SK-N-SH (cell line): ENCODE results near the gene CPPED1. TPM values are rescaled to one million over a fixed set of nuclear protein-coding genes. Genes with fewer than 3 reads are reported as not detected.

ENCODE experiments used
- CTCF ChIA-PET: fragments of 300-600, 350-600 bp; formaldehyde crosslinking; extraction: SDS; loops from one replicate; lab custom pipeline; 2021; lab: Yijun Ruan, JAX
- POLR2A ChIA-PET: fragments of 350-600 bp; sonication (Branson Sonifier 250); formaldehyde crosslinking; extraction: SDS; loops from one replicate; lab custom pipeline; 2020; ENCODE audit warnings: antibody characterized with exemption, inconsistent platforms; lab: Yijun Ruan, JAX
- DNase-seq: peaks from one replicate; pipeline ENCODE4 v3.0.0; 2012
- H2AFZ ChIP-seq: fragments of 200-600 bp; sonication (generic); 2 replicates; pipeline ENCODE4 v1.8.1; 2016; ENCODE audit warnings: antibody characterized with exemption, mild to moderate bottlenecking, low read depth
- H3F3A ChIP-seq: fragments of 200-600 bp; sonication (generic); replicated peaks from 2 replicates; pipeline ENCODE3; 2016; ENCODE audit warnings: antibody characterized with exemption, mild to moderate bottlenecking; ENCODE audit not compliant: insufficient read depth
- H3K27ac ChIP-seq, 2 experiments: fragments of 200-500 bp in 1 of 2; fragments of 200-600 bp in 1 of 2; sonication (Bioruptor generic) in 1 of 2; sonication (generic), shearing (Covaris generic) in 1 of 2; 2 replicates each; pipeline versions ENCODE4 v1.5.1 to v1.6.1; 2014 to 2016; ENCODE audit warnings: low read depth in 2 of 2, inconsistent platforms in 1 of 2, low read length in 1 of 2, mild to moderate bottlenecking in 1 of 2, mixed read lengths in 1 of 2
- H3K27me3 ChIP-seq: fragments of 200-600 bp; sonication (generic), shearing (Covaris generic); 2 replicates; pipeline ENCODE4 v1.6.1; 2016; ENCODE audit warnings: mixed run types; ENCODE audit not compliant: insufficient read depth
- H3K36me3 ChIP-seq, 2 experiments: fragments of 200-500 bp in 1 of 2; fragments of 200-600 bp in 1 of 2; sonication (Bioruptor generic) in 1 of 2; sonication (generic) in 1 of 2; replicated peaks in 1 of 2; 2 replicates each; pipeline versions ENCODE3 to v1.5.1; 2014 to 2016; ENCODE audit warnings: low read length in 1 of 2, mild to moderate bottlenecking in 1 of 2; ENCODE audit not compliant: insufficient read depth in 2 of 2, control insufficient read depth in 1 of 2
- H3K4me1 ChIP-seq, 2 experiments: fragments of 200-500 bp in 1 of 2; fragments of 200-600 bp in 1 of 2; sonication (Bioruptor generic) in 1 of 2; sonication (generic), shearing (Covaris generic) in 1 of 2; 2 replicates each; pipeline versions ENCODE4 v1.5.1 to v1.6.1; 2014 to 2016; ENCODE audit warnings: low read depth in 1 of 2, low read length in 1 of 2, mixed run types in 1 of 2; ENCODE audit not compliant: insufficient read depth in 2 of 2, control insufficient read depth in 1 of 2
- H3K4me2 ChIP-seq: fragments of 200-600 bp; sonication (generic), shearing (Covaris generic); 2 replicates; pipeline ENCODE4 v1.6.1; 2017; ENCODE audit warnings: mixed run types
- H3K4me3 ChIP-seq, 2 experiments: fragments of 200-500 bp in 1 of 2; fragments of 200-600 bp in 1 of 2; sonication (Bioruptor generic) in 1 of 2; sonication (generic), shearing (Covaris generic) in 1 of 2; 2 replicates each; pipeline versions ENCODE4 v1.5.1 to v1.8.1; 2014 to 2016; ENCODE audit warnings: low read depth in 2 of 2, inconsistent platforms in 1 of 2, low read length in 1 of 2, mild to moderate bottlenecking in 1 of 2, mixed read lengths in 1 of 2, moderate library complexity in 1 of 2
- H3K79me2 ChIP-seq: fragments of 200-600 bp; sonication (generic); 2 replicates; pipeline ENCODE4 v1.8.1; 2017; ENCODE audit warnings: mild to moderate bottlenecking; ENCODE audit not compliant: insufficient read depth
- H3K9ac ChIP-seq: fragments of 200-600 bp; sonication (generic); 2 replicates; pipeline ENCODE4 v1.6.1; 2017; ENCODE audit warnings: mixed run types
- H3K9me2 ChIP-seq: fragments of 200-600 bp; sonication (generic); 2 replicates; pipeline ENCODE4 v1.6.1; 2017; ENCODE audit warnings: mixed run types
- H3K9me3 ChIP-seq: fragments of 200-600 bp; sonication (generic); 2 replicates; pipeline ENCODE4 v1.6.1; 2017; ENCODE audit warnings: mixed run types, mild to moderate bottlenecking, moderate library complexity
- H4K20me1 ChIP-seq: fragments of 200-600 bp; sonication (generic); 2 replicates; pipeline ENCODE4 v1.6.1; 2017; ENCODE audit warnings: mild to moderate bottlenecking, mixed run types; ENCODE audit not compliant: insufficient read depth
- CHD2 ChIP-seq: fragments of 150-350 bp; IDR thresholded peaks from 2 replicates; pipeline ENCODE4 v1.6.1; 2018; ENCODE audit warnings: low read length; ENCODE audit not compliant: partially characterized antibody
- IRF3 ChIP-seq: fragments of 150-350 bp; IDR thresholded peaks from 2 replicates; pipeline ENCODE4 v1.6.1; 2016; ENCODE audit warnings: mild to moderate bottlenecking, low read depth, low read length
- MEF2A ChIP-seq: IDR thresholded peaks from 2 replicates; pipeline ENCODE4 v1.4.0; 2012; ENCODE audit warnings: low read depth, borderline replicate concordance
- NRF1 ChIP-seq: IDR thresholded peaks from 2 replicates; pipeline ENCODE4 v1.6.1; 2012; ENCODE audit warnings: low read depth, mild to moderate bottlenecking, low read length
- PBX3 ChIP-seq: IDR thresholded peaks from 2 replicates; pipeline ENCODE4; 2012
- POLR2AphosphoS5 ChIP-seq: IDR thresholded peaks from 2 replicates; pipeline ENCODE4 v1.6.1; 2012; ENCODE audit warnings: low read depth, low read length
- RFX5 ChIP-seq: IDR thresholded peaks from 2 replicates; pipeline ENCODE4 v1.6.1; 2012; ENCODE audit warnings: mild to moderate bottlenecking, improper control_type of control experiment, low read length
- RXRA ChIP-seq: IDR thresholded peaks from 2 replicates; pipeline ENCODE4 v1.4.0; 2012; ENCODE audit warnings: low read depth, mild to moderate bottlenecking, borderline replicate concordance
- SIN3A ChIP-seq: IDR thresholded peaks from 2 replicates; pipeline ENCODE4 v1.6.1; 2012; ENCODE audit warnings: low read depth, mild to moderate bottlenecking, low read length, moderate library complexity, borderline replicate concordance
- SMC3 ChIP-seq: IDR thresholded peaks from 2 replicates; pipeline ENCODE4 v1.6.1; 2012; ENCODE audit warnings: low read depth, low read length, improper control_type of control experiment
- TEAD4 ChIP-seq: IDR thresholded peaks from 2 replicates; pipeline ENCODE4 v1.4.0; 2012; ENCODE audit warnings: mild to moderate bottlenecking, borderline replicate concordance; ENCODE audit not compliant: insufficient read depth
- USF2 ChIP-seq: fragments of 150-350 bp; IDR thresholded peaks from 2 replicates; pipeline ENCODE4 v1.6.1; 2017; ENCODE audit warnings: antibody characterized with exemption, low read length, low read depth, borderline replicate concordance
- WGBS: methylation state at CpG from one replicate; pipeline ENCODE4 v1.1.6; 2017; ENCODE audit warnings: low lambda C conversion rate; 5-methylcytosine and 5-hydroxymethylcytosine counted together
- polyA plus RNA-seq, 3 experiments: library from polyadenylated mRNA; depleted of rRNA; stranded (reverse); fragments of >200 nt; gene quantifications; 2 replicates each; pipeline ENCODE4 v1.2.3, GENCODE V29; 2012
- TF ChIP-seq, protein P1 (sequence below): IDR thresholded peaks from 2 replicates; pipeline ENCODE4 v1.6.1; 2012; ENCODE audit warnings: mild to moderate bottlenecking, low read depth, low read length, moderate library complexity
- TF ChIP-seq, protein P2 (sequence below): fragments of 200-600 bp; sonication (generic); IDR thresholded peaks from 2 replicates; pipeline ENCODE4 v1.6.1; 2017; ENCODE audit warnings: antibody characterized with exemption, mild to moderate bottlenecking, moderate library complexity

CPPED1 gene
- polyA plus RNA-seq, 1 of the 3 experiments (the other 2 are of a cell fraction) = 11.9 TPM

GRCh38 chr16:12695454-12695853 is 108.2 kb downstream of the CPPED1 start:
- POLR2A ChIA-PET = no interaction called here
- Histone ChIP-seq H4K20me1 (no peaks in the 10 kb centered on the region), H3K9me3 (no peaks in the 10 kb centered on the region), H3K27ac (no peak overlapping the region), H2AFZ (no peak overlapping the region), H3K4me1 (no peaks in the 10 kb centered on the region), H3K4me3 (no peak overlapping the region), H3K27me3 (no peaks in the 10 kb centered on the region), H3K4me2 (no peak overlapping the region), H3F3A (no peaks in the 10 kb centered on the region), H3K9ac (no peak overlapping the region), H3K9me2 (no peaks in the 10 kb centered on the region), H3K79me2 (peaks cover 3% of the 10 kb centered on the region; the same call in 1 of the 2 replicates), H3K36me3 (no peaks in the 10 kb centered on the region)
- DNase-seq = no peak
- TF ChIP-seq MEF2A (no peak), RXRA (no peak), IRF3 (no peak), TEAD4 (no peak), PBX3 (no peak), CHD2 (no peak)
- TF ChIP-seq, protein P1, sequence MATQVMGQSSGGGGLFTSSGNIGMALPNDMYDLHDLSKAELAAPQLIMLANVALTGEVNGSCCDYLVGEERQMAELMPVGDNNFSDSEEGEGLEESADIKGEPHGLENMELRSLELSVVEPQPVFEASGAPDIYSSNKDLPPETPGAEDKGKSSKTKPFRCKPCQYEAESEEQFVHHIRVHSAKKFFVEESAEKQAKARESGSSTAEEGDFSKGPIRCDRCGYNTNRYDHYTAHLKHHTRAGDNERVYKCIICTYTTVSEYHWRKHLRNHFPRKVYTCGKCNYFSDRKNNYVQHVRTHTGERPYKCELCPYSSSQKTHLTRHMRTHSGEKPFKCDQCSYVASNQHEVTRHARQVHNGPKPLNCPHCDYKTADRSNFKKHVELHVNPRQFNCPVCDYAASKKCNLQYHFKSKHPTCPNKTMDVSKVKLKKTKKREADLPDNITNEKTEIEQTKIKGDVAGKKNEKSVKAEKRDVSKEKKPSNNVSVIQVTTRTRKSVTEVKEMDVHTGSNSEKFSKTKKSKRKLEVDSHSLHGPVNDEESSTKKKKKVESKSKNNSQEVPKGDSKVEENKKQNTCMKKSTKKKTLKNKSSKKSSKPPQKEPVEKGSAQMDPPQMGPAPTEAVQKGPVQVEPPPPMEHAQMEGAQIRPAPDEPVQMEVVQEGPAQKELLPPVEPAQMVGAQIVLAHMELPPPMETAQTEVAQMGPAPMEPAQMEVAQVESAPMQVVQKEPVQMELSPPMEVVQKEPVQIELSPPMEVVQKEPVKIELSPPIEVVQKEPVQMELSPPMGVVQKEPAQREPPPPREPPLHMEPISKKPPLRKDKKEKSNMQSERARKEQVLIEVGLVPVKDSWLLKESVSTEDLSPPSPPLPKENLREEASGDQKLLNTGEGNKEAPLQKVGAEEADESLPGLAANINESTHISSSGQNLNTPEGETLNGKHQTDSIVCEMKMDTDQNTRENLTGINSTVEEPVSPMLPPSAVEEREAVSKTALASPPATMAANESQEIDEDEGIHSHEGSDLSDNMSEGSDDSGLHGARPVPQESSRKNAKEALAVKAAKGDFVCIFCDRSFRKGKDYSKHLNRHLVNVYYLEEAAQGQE = no peak
- WGBS = 87% methylated on average over 5 of the region's 5 CpGs
- CTCF ChIA-PET = no interaction called here

DNA sequence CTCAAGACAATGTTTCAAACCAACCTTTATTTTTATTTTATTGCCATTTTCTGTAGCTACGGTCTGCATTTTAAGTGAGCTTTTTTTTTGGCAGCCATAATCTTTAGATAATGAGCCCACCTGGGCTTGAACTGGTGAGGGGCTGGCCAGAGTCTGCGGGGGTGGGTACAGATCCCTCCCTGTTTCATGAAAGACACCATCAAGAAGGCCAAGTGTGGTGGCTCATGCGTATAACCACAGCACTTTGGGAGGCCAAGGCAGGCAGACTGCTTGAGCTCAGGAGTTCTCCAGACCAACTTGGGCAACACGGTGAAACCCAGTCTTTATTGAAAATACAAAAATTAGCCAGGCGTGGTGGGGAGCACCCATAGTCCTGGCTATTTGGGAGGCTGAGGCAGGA is 113.7 kb downstream of the CPPED1 start:
- CTCF ChIA-PET = no interaction called here
- 75% methylated on average over 4 of the region's 5 CpGs for WGBS
- Histone ChIP-seq H3K9me3 (no peaks in the 10 kb centered on the region), H3K4me3 (no peak overlapping the region), H3K9ac (no peak overlapping the region), H3K4me2 (no peak overlapping the region), H3K27ac (no peak overlapping the region), H3K27me3 (no peaks in the 10 kb centered on the region), H3K4me1 (no peaks in the 10 kb centered on the region), H3K9me2 (no peaks in the 10 kb centered on the region), H3K36me3 (no peaks in the 10 kb centered on the region), H3F3A (no peaks in the 10 kb centered on the region), H2AFZ (no peak overlapping the region), H3K79me2 (peaks cover 3% of the 10 kb centered on the region; the same call in 1 of the 2 replicates), H4K20me1 (no peaks in the 10 kb centered on the region)
- DNase-seq = no peak
- POLR2A ChIA-PET = no interaction called here
- TF ChIP-seq RFX5 (no peak), SIN3A (no peak), SMC3 (no peak), POLR2AphosphoS5 (no peak), USF2 (no peak), TEAD4 (no peak), NRF1 (no peak)
- TF ChIP-seq, protein P1 = no peak
- TF ChIP-seq, protein P2, sequence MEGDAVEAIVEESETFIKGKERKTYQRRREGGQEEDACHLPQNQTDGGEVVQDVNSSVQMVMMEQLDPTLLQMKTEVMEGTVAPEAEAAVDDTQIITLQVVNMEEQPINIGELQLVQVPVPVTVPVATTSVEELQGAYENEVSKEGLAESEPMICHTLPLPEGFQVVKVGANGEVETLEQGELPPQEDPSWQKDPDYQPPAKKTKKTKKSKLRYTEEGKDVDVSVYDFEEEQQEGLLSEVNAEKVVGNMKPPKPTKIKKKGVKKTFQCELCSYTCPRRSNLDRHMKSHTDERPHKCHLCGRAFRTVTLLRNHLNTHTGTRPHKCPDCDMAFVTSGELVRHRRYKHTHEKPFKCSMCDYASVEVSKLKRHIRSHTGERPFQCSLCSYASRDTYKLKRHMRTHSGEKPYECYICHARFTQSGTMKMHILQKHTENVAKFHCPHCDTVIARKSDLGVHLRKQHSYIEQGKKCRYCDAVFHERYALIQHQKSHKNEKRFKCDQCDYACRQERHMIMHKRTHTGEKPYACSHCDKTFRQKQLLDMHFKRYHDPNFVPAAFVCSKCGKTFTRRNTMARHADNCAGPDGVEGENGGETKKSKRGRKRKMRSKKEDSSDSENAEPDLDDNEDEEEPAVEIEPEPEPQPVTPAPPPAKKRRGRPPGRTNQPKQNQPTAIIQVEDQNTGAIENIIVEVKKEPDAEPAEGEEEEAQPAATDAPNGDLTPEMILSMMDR = no peak
